B cell (primary cell): Measurements from ENCODE around the gene VEZT.

ENCODE experiments used
- EZH2 ChIP-seq: IDR thresholded peaks from 2 replicates; pipeline ENCODE4 v1.6.1; 2012; ENCODE audit warnings: borderline replicate concordance, low read depth, mild to moderate bottlenecking, moderate library complexity, low read length; ENCODE audit not compliant: insufficient read depth, poor library complexity, severe bottlenecking
- TF ChIP-seq, protein P1 (sequence below): fragments of 200-600 bp; IDR thresholded peaks from one replicate; pipeline ENCODE4 v1.8.0; 2022; ENCODE audit warnings: antibody characterized with exemption, mild to moderate bottlenecking

DNA sequence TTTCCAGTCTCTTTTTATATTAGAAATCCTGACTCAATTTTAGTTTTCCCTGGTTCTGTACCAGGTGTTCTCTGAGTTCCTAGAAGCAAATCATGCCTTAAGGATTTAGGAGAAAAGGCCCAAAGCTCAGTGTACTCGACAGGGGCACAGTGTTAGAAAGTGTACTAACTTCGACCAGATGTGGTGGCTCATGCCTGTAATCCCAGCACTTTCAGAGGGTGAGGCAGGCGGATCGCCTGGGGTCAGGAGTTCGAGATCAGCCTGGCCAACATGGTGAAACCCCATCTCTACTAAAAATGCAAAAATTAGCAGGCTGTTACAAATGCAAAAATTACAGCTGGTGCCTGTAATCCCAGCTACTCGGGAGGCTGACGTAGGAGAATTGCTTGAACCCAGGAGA is 12.0 kb downstream of the VEZT start:
- TF ChIP-seq, protein P1, sequence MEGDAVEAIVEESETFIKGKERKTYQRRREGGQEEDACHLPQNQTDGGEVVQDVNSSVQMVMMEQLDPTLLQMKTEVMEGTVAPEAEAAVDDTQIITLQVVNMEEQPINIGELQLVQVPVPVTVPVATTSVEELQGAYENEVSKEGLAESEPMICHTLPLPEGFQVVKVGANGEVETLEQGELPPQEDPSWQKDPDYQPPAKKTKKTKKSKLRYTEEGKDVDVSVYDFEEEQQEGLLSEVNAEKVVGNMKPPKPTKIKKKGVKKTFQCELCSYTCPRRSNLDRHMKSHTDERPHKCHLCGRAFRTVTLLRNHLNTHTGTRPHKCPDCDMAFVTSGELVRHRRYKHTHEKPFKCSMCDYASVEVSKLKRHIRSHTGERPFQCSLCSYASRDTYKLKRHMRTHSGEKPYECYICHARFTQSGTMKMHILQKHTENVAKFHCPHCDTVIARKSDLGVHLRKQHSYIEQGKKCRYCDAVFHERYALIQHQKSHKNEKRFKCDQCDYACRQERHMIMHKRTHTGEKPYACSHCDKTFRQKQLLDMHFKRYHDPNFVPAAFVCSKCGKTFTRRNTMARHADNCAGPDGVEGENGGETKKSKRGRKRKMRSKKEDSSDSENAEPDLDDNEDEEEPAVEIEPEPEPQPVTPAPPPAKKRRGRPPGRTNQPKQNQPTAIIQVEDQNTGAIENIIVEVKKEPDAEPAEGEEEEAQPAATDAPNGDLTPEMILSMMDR, result no peak
- TF ChIP-seq EZH2, result no peak
